NK-92 treated with Interleukin-12 subunit alpha and Interleukin-12 subunit beta, amount 100 ng/mL, for 24 hours (cell line): ENCODE data around the gene XG.

ENCODE experiments used
- DNase-seq: peaks from one replicate; lab custom pipeline; 2025; lab: John Stamatoyannopoulos, UW

XG gene

GRCh38 chrX:2819345-2820135, 67.7 kb downstream of the XG start:
- no peak for DNase-seq

- DNase-seq: no peak
Measured at GRCh38 chrX:2820136-2820771, 68.4 kb downstream of the XG start.

GRCh38 chrX:2823795-2824386, 72.1 kb downstream of the XG start:
- no peak for DNase-seq

GRCh38 chrX:2824886-2825285, 73.0 kb downstream of the XG start:
- no peak for DNase-seq

- no peak for DNase-seq
Measured at GRCh38 chrX:2828344-2828958, 76.6 kb downstream of the XG start, which contains the start of gene GYG2. Gene GYG2, plus strand, starts transcription at chrX:2828930. Its CDS starts 1,259 bp downstream, at chrX:2830189.

- no peak for DNase-seq
Measured at GRCh38 chrX:2828959-2829411, 77.1 kb downstream of the XG start.

- DNase-seq: no peak
Measured at GRCh38 chrX:2829469-2830246, 77.8 kb downstream of the XG start.

GRCh38 chrX:2831471-2832228, 79.8 kb downstream of the XG start:
- no peak for DNase-seq

- no peak for DNase-seq
Measured at GRCh38 chrX:2837961-2838360, 86.1 kb downstream of the XG start.

GRCh38 chrX:2840961-2841360, 89.1 kb downstream of the XG start:
- no peak for DNase-seq

- no peak for DNase-seq
Measured at GRCh38 chrX:2841537-2841936, 89.7 kb downstream of the XG start.

- DNase-seq: no peak
Measured at GRCh38 chrX:2846992-2847391, 95.2 kb downstream of the XG start.

- DNase-seq: no peak
Measured at GRCh38 chrX:2848871-2849301, 97.0 kb downstream of the XG start.

GRCh38 chrX:2854918-2855317, 103.1 kb downstream of the XG start:
- DNase-seq: no peak

GRCh38 chrX:2855761-2856160, 103.9 kb downstream of the XG start:
- no peak for DNase-seq

- no peak for DNase-seq
Measured at GRCh38 chrX:2857566-2857965, 105.7 kb downstream of the XG start.

- DNase-seq: no peak
Measured at GRCh38 chrX:2859197-2859797, 107.5 kb downstream of the XG start.

GRCh38 chrX:2862404-2862803, 110.6 kb downstream of the XG start:
- DNase-seq: no peak

- no peak for DNase-seq
Measured at GRCh38 chrX:2863646-2864045, 111.8 kb downstream of the XG start.
